HG02943 (cell line): Measurements from ENCODE around the gene RNLS.
"Not testable (repeated sequence)": the region's sequence is repeated elsewhere in the genome, so short reads cannot be mapped to it uniquely, and the experiment has no call there.

Source experiments
- ATAC-seq: cut with Tn5 transposase; IDR thresholded peaks from one replicate; pipeline ENCODE4 v1.9.1; 2021; ENCODE audit warnings: mild to moderate bottlenecking, low read depth, moderate library complexity; ENCODE audit not compliant: unreplicated experiment

The RNLS gene

DNA sequence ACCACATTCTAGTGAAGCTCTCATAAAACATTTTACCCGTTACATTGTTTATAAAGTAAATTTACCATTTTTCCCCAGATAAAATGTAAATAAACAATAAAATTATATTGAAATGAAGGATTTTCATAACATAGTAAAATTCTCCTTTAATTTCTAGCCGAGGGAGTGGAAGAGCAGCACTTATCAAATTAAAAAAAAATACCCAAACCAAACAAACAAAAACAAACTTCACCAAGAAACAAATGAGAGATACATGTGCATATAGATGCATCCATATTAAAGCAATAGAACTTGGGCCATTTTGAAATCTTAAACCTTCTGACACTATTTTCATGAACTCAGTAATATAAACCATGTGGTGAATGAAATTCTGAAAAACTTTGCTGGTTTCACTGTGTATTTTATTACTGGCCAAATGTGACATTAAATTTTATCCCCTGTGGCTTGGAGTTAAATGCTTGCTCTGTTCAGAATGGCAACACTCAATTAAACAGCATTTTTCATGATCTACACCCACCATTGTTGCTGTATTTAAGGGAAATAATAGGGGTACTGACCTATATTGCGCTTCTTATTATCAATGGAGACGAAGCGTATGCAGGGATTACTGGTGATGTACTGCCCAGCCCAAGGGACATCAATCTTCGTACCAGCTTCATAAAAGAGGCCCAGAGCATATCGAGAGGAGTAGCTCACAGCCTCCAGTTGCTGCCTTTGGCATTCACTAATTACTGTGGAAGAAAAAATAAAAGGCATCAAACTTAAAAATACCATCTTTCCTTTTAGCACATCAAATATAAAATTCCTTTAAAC, 220.9 kb downstream of the RNLS start:
- no peak for ATAC-seq

- no peak for ATAC-seq
Observed at GRCh38 chr10:88361494-88361893, 221.6 kb downstream of the RNLS start.

GRCh38 chr10:88355750-88356149, 227.4 kb downstream of the RNLS start:
- not testable (repeated sequence) for ATAC-seq

- no peak for ATAC-seq
Observed at GRCh38 chr10:88347597-88348304, 235.4 kb downstream of the RNLS start.

- no peak for ATAC-seq
Observed at GRCh38 chr10:88347022-88347421, 236.1 kb downstream of the RNLS start.

- no peak for ATAC-seq
Observed at GRCh38 chr10:88346144-88346977, 236.8 kb downstream of the RNLS start.

DNA sequence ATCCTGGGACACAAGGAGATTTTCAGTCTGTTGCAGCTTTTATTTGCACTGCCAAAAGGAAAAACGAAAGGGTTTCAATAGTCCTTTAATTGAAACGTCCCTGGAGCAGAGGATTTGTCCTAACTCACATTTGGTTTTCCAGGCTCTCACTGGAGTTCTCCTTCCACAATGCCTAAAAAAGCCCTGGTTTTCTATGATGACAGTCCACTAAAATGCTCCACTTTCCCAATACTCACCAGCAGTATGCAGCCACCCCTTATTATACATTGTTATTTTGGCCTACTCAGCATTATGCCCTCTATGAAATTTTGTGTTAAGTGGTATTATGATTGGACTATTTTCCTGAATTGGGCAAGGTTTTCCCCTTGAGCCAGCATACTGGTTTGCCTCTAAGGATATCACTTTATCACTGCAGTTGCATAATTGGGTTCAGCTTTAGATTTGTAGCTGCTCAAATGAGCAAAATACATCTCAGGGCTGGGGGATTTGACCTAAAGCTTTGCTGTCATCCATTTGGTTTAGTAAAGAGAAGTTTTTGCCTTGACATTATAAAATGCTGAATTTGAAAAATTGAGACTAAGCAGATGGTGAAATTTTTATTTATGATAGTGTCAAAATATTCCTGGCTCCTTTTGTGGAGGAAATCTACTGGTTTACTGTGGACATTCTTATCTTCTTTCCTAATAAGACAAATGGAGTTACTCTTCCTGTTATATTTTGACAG, 239.2 kb downstream of the RNLS start:
- ATAC-seq: no peak

DNA sequence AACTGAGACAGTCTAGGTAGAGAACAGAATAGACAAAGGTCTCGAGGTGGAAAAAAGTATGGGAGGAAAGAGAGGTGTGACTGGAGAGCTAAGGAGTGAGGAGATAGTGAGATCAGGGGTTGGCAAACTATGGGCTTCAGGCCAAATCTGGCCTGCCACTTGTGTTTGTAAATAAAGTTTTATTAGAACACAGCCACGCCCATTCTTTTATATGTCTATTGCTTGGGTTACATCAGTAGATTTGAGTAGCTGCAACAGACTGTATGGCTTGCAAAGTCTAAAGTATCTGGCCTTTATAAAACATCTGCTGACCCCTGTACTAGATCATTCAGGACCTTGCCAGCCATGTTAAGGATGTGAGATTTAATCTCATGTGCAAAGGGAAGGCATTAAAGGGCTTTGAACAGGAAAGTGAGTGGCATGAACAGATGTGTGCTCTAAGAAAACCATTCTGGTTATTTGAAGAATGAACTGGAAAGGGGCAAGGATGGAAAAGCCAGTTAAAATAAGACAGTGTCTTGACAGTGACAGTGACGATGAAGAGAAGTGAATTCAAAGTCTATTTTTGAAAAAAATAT, 240.3 kb downstream of the RNLS start:
- ATAC-seq: no peak

DNA sequence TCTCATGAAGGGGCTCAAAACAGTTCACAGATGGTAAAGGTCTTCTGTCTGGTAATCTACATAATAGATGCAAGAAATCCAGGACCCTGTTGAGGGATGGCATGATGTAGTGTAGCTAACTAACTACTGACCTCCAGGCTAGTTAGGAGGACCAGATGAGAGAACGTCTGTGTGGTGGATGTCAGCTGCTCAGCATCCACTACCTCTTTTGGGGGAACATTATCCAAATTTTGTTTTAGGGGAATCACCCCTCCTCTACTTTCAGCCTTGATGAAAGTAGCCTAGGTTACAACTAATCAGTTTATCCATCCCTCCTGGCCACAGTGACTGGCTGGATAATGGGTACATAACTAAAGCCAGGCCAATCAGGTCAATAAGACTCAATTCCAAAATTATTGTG, 246.0 kb downstream of the RNLS start:
- ATAC-seq: no peak

- ATAC-seq: no peak
Observed at GRCh38 chr10:88336334-88336733, 246.8 kb downstream of the RNLS start.

DNA sequence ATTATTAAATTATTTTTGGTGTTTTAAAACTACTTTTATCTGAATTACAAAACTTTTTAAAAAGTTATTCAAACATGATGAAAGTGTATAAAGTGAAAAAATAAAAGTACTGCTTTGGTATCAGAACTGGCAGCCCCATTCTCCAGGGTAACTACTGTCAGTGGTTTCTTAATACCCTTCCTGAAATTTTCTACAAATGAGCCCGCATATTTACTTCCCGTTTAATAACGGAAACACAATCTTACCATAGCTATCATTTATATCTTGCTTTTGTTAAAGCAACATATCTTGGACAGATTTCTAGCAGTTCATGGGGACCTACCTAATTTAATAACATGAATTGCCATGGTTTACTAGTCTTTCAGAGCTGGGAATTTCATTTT, 249.9 kb downstream of the RNLS start:
- ATAC-seq: no peak

DNA sequence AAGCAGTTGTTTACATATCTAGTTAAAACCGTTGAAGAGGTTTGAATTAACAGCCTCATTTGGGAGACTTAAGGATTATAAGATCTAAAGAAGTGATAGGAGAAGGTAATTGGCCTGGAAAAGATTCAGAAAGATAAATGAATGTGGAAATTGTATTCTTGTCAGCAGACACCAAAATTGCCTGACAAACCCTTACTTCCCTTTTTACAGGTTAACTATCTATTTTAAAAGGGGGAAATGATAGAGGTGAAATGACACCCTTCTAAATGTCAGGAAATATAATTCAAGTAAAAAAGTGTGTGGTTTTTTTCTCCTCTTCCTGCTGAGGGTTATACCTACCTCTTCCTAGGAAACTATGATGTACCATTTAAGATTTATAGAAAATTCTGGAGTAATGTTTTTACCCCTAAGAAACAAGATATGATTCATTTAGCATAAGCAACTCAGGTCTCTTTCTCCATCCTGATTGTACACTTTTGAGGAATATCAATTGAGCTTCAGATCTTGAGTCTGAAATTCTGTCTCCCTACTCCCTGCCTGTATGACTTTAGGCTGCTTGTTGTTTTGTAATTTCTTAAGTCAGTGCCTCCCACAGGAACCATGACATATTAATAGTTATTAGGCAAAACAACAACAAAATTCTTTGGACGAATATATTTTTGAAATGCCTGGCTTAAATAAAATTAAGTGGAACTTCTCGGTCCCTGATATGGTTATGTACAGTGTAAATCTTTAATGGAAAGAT, 250.4 kb downstream of the RNLS start:
- no peak for ATAC-seq

- no peak for ATAC-seq
Observed at GRCh38 chr10:88330174-88330573, 252.9 kb downstream of the RNLS start.

GRCh38 chr10:88322324-88323063, 260.6 kb downstream of the RNLS start:
- no peak for ATAC-seq

GRCh38 chr10:88319960-88320517, 263.1 kb downstream of the RNLS start:
- ATAC-seq: no peak

DNA sequence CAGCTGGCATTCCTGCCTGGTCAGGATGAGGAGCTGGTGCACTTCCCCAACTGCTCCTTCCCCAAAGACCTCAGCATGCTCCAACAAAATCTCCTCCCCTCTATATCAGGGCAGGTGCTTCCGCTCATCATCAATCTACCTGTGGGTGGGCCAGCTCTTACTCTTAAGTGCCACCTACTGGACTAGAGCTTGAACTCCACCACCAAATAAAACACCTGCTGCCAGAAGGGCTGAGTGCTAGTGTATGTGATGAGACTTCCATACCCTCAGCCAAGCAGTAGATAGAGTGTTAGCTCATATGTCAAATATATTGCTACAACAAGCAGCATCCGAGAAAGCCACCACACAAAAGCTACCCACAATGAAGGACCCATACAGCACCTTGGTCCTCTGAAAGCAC, 264.3 kb downstream of the RNLS start:
- ATAC-seq: no peak

DNA sequence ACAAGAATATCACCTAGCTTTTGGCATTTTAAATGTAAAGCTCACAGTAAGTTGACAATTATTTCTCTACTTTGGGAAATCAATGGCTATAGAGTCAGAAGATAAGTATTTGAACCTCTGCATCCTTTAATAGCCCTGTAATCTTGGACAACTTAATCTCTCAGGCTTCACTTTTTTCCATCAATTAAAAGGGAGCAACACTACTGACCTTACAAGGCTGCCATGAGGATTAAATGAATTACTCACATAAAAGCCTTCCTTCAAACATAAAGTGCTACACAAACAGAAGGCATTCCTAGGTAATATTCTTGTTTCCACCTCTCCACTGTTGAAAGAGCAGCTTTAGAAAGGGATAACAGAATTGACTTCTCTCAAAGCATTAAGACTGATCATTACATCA, 266.0 kb downstream of the RNLS start:
- ATAC-seq: no peak

GRCh38 chr10:88316292-88316861, 266.7 kb downstream of the RNLS start:
- no peak for ATAC-seq
